Right lobe of liver (tissue), 6 donors: Measurements from ENCODE around the gene HSD11B2. TPM values are rescaled to one million over a fixed set of nuclear protein-coding genes. Genes with fewer than 3 reads are reported as not detected.
A peak's percentile ranks its signal among the peaks of the same experiment; 100 is the strongest.

ENCODE experiments used
- ATAC-seq, 4 donors: fragments of 200-7000 bp; cut with Tn5 transposase; one replicate each; pipeline ENCODE4 v1.9.1; 2020; ENCODE audit warnings: mild to moderate bottlenecking in 4 of 4, moderate library complexity in 4 of 4
- DNase-seq, 3 donors: peaks; one replicate each; pipeline ENCODE4 v3.0.0-alpha.2; 2020
- H3K27ac ChIP-seq, 3 donors: fragments of 200-600 bp; one replicate each; pipeline ENCODE4 v1.8.0; 2022
- H3K27me3 ChIP-seq, 2 donors: fragments of 200-600 bp; one replicate each; pipeline ENCODE4 v1.8.0; 2022
- H3K36me3 ChIP-seq, 4 donors: fragments of 200-600 bp; sonication (generic) in 1 of 4; one replicate each; pipeline versions ENCODE4 v1.5.1 to v1.8.0; 2017 to 2022; ENCODE audit warnings: control low read depth in 1 of 4
- H3K4me1 ChIP-seq, 4 donors: fragments of 200-600 bp; sonication (generic) in 1 of 4; one replicate each; pipeline versions ENCODE4 v1.5.1 to v1.8.0; 2017 to 2022; ENCODE audit warnings: control low read depth in 1 of 4
- H3K4me3 ChIP-seq, 3 donors: fragments of 200-600 bp; one replicate each; pipeline ENCODE4 v1.8.0; 2022
- H3K9me3 ChIP-seq, 4 donors: fragments of 200-600 bp; sonication (generic) in 1 of 4; one replicate each; pipeline versions ENCODE4 v1.5.1 to v1.8.0; 2017 to 2022; ENCODE audit warnings: control low read depth in 1 of 4
- POLR2A ChIP-seq: fragments of 450-650 bp; IDR thresholded peaks from one replicate; pipeline ENCODE4 v1.6.1; 2017; ENCODE audit warnings: antibody characterized with exemption, mild to moderate bottlenecking
- WGBS: methylation state at CpG from one replicate; pipeline ENCODE4 v1.1.6; 2018; ENCODE audit warnings: low coverage, low lambda C conversion rate; ENCODE audit not compliant: insufficient coverage; ENCODE audit errors: missing lambda C conversion rate; 5-methylcytosine and 5-hydroxymethylcytosine counted together
- intact Hi-C, 2 donors: fragments of 100-400 bp; cut with DNase I; formaldehyde crosslinking; loops; one replicate each; pipeline versions ENCODE4 v1.11.2 to v1.14.1; 2022
- total RNA-seq, 6 experiments: library from RNA; depleted of rRNA in 2 of 6; stranded (reverse); fragments of >200 nt in 2 of 6; fragmentation: NEBNext Ultra II Directional in 3 of 6; extraction: Animal tissue kit (Norgen Biotek cat#: 25700) in 3 of 6; gene quantifications; one replicate each; pipeline versions ENCODE4 v1.1.0 to v1.2.4, GENCODE V29; 2016 to 2023
- TF ChIP-seq, protein P1 (sequence below), 4 donors: fragments of 200-600 bp in 3 of 4; fragments of 450-650 bp in 1 of 4; IDR thresholded peaks; one replicate each; pipeline versions ENCODE4 v1.5.1 to v1.8.0; 2016 to 2022; ENCODE audit warnings: antibody characterized with exemption in 4 of 4, mild to moderate bottlenecking in 2 of 4
- donor health status: DM: no; HTN: yes; CAD: no.
- donor health status: DM: no; HTN: no; CAD: no.
- donor health status: DM: no; HTN: no; CAD: no.
- donor health status: DM: no; HTN: yes; CAD: no.
- donor health status: DM: no; HTN: yes; CAD: no.

Gene HSD11B2
- total RNA-seq, 6 experiments from 2014 or later, result 1.3 to 2.7 (median 2.1) TPM

GRCh38 chr16:67442581-67443255, 11.8 kb downstream of the HSD11B2 start:
- 74% methylated on average over 8 of the region's 13 CpGs for WGBS
- TF ChIP-seq, protein P1, sequence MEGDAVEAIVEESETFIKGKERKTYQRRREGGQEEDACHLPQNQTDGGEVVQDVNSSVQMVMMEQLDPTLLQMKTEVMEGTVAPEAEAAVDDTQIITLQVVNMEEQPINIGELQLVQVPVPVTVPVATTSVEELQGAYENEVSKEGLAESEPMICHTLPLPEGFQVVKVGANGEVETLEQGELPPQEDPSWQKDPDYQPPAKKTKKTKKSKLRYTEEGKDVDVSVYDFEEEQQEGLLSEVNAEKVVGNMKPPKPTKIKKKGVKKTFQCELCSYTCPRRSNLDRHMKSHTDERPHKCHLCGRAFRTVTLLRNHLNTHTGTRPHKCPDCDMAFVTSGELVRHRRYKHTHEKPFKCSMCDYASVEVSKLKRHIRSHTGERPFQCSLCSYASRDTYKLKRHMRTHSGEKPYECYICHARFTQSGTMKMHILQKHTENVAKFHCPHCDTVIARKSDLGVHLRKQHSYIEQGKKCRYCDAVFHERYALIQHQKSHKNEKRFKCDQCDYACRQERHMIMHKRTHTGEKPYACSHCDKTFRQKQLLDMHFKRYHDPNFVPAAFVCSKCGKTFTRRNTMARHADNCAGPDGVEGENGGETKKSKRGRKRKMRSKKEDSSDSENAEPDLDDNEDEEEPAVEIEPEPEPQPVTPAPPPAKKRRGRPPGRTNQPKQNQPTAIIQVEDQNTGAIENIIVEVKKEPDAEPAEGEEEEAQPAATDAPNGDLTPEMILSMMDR (IDR thresholded peaks at IDR 0.05), result no peak
- TF ChIP-seq POLR2A, result no peak
- Histone ChIP-seq H3K27me3 (no peaks in the 10 kb centered on the region), H3K4me3 (no peak overlapping the region), H3K27ac (peak overlapping the region in 1 of 3 donors; percentile 0), H3K36me3 (peaks cover 0 to 3% (median 0%) of the 10 kb centered on the region in 4 donors), H3K4me1 (peaks cover 5 to 66% (median 44%) of the 10 kb centered on the region in 4 donors), H3K9me3 (no peaks in the 10 kb centered on the region)
- ATAC-seq (no peak), DNase-seq (no peak)
- intact Hi-C loops, result no loop called here

DNA sequence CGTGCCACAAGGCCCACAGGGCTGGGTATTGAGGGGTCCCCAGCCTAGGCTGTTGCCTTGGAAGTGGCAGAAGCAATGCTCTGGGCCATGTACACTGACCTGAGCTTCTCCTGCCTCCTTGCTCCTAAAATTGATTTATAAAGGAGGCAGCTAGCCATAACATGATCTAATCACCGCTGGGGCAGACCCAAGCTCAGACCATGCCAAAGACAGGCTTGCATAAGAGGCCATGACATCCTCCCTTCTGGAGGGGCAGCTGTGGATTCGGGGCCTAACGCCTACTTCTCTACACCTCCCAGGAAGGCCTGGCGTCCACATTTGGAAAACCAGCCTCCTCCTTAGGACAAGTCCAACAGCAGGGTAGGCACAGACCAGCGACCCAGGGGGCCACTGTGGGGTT, 12.3 kb downstream of the HSD11B2 start:
- Histone ChIP-seq H3K9me3 (no peaks in the 10 kb centered on the region), H3K4me1 (peaks cover 5 to 68% (median 44%) of the 10 kb centered on the region in 4 donors), H3K4me3 (no peak overlapping the region), H3K27me3 (no peaks in the 10 kb centered on the region), H3K36me3 (peaks cover 0 to 3% (median 0%) of the 10 kb centered on the region in 4 donors), H3K27ac (peak overlapping the region in 1 of 3 donors; percentile 0)
- intact Hi-C loops, result no loop called here
- DNase-seq (peak; percentile 49 to 84 (median 70)), ATAC-seq (peak; percentile 22 to 56 (median 50))
- TF ChIP-seq POLR2A, result no peak
- TF ChIP-seq, protein P1 (IDR thresholded peaks at IDR 0.05), result no peak
- 27% methylated on average over 2 of the region's 6 CpGs for WGBS

GRCh38 chr16:67444259-67445125, 13.6 kb downstream of the HSD11B2 start:
- H3K36me3 ChIP-seq, result no peaks in the 10 kb centered on the region
- H3K27me3 ChIP-seq, result no peaks in the 10 kb centered on the region
- H3K4me3 ChIP-seq, result no peak overlapping the region
- H3K9me3 ChIP-seq, result no peaks in the 10 kb centered on the region
- H3K4me1 ChIP-seq, result peaks cover 5 to 80% (median 48%) of the 10 kb centered on the region in 4 donors
- DNase-seq (no peak), ATAC-seq (no peak)
- TF ChIP-seq, protein P1 (IDR thresholded peaks at IDR 0.05), result no peak
- TF ChIP-seq POLR2A, result no peak
- no peak overlapping the region for H3K27ac ChIP-seq
- WGBS, result 63% methylated on average over 5 of the region's 22 CpGs
- intact Hi-C loops, result no loop called here

- Histone ChIP-seq H3K36me3 (no peaks in the 10 kb centered on the region), H3K4me1 (peaks cover 5 to 83% (median 51%) of the 10 kb centered on the region in 4 donors), H3K27me3 (no peaks in the 10 kb centered on the region), H3K27ac (peak overlapping the region in 1 of 3 donors; percentile 62), H3K9me3 (no peaks in the 10 kb centered on the region), H3K4me3 (no peak overlapping the region)
- intact Hi-C loops, result no loop called here
- no peak for DNase-seq
- no peak for ATAC-seq
- TF ChIP-seq, protein P1 (IDR thresholded peaks at IDR 0.05), result no peak
- TF ChIP-seq POLR2A, result no peak
- 33% methylated on average over 7 of the region's 7 CpGs for WGBS
Observed at GRCh38 chr16:67445126-67445426, 14.2 kb downstream of the HSD11B2 start.
